H9 (cell line): ENCODE results near the gene PARP3. TPM values are rescaled to one million over a fixed set of nuclear protein-coding genes. Genes with fewer than 3 reads are reported as not detected.

Experiments
- DNase-seq: peaks from one replicate; pipeline ENCODE4 v3.0.0-alpha.2; 2017
- H2AFZ ChIP-seq: one replicate; pipeline ENCODE4 v1.6.1; 2013; ENCODE audit warnings: mild to moderate bottlenecking, low read length, control low read depth, moderate library complexity
- H2AK5ac ChIP-seq: 2 replicates; pipeline ENCODE4 v1.6.1; 2013; ENCODE audit warnings: low read length, control low read depth, mixed read lengths; ENCODE audit not compliant: insufficient read length
- H2BK120ac ChIP-seq: one replicate; pipeline ENCODE4 v1.6.1; 2013; ENCODE audit warnings: low read depth, mild to moderate bottlenecking, low read length, control low read depth, inconsistent platforms; ENCODE audit not compliant: poor library complexity, severe bottlenecking
- H2BK12ac ChIP-seq: 2 replicates; pipeline ENCODE4 v1.6.1; 2013; ENCODE audit warnings: low read length, control low read depth, mixed read lengths, low read depth; ENCODE audit not compliant: insufficient read length
- H2BK15ac ChIP-seq: 2 replicates; pipeline ENCODE4 v1.6.1; 2013; ENCODE audit warnings: low read depth, low read length, control low read depth
- H2BK20ac ChIP-seq: one replicate; pipeline ENCODE4 v1.6.1; 2013; ENCODE audit warnings: low read depth, mild to moderate bottlenecking, low read length, control low read depth, inconsistent platforms; ENCODE audit not compliant: poor library complexity, severe bottlenecking
- H2BK5ac ChIP-seq: 2 replicates; pipeline ENCODE4 v1.6.1; 2013; ENCODE audit warnings: low read length, control low read depth, mixed read lengths; ENCODE audit not compliant: insufficient read length
- H3K14ac ChIP-seq: 2 replicates; pipeline ENCODE4 v1.6.1; 2013; ENCODE audit warnings: low read length, control low read depth; ENCODE audit not compliant: insufficient read depth
- H3K18ac ChIP-seq: 2 replicates; pipeline ENCODE4 v1.6.1; 2013; ENCODE audit warnings: low read depth, mild to moderate bottlenecking, mixed read lengths, low read length, control low read depth; ENCODE audit not compliant: insufficient read length
- H3K23ac ChIP-seq: 2 replicates; pipeline ENCODE4 v1.6.1; 2013; ENCODE audit warnings: low read length, control low read depth, mixed read lengths, low read depth; ENCODE audit not compliant: insufficient read length
- H3K23me2 ChIP-seq: 2 replicates; pipeline ENCODE4 v1.6.1; 2013; ENCODE audit warnings: low read depth, mild to moderate bottlenecking, mixed read lengths, low read length, control low read depth; ENCODE audit not compliant: insufficient read length, poor library complexity, severe bottlenecking
- H3K27ac ChIP-seq: 2 replicates; pipeline ENCODE4 v1.5.1; 2013; ENCODE audit warnings: low read length, control low read depth, mixed read lengths, low read depth; ENCODE audit not compliant: insufficient read length
- H3K27me3 ChIP-seq: 2 replicates; pipeline ENCODE4 v1.6.1; 2013; ENCODE audit warnings: low read length, control low read depth, inconsistent platforms; ENCODE audit not compliant: insufficient read depth
- H3K4ac ChIP-seq: 2 replicates; pipeline ENCODE4 v1.6.1; 2013; ENCODE audit warnings: low read depth, mild to moderate bottlenecking, control low read depth, inconsistent platforms, low read length, moderate library complexity
- H3K4me1 ChIP-seq: 2 replicates; pipeline ENCODE4 v1.6.1; 2013; ENCODE audit warnings: low read length, control low read depth, inconsistent platforms; ENCODE audit not compliant: insufficient read depth
- H3K4me2 ChIP-seq: 2 replicates; pipeline ENCODE4 v1.6.1; 2013; ENCODE audit warnings: low read length, control low read depth, mixed read lengths; ENCODE audit not compliant: insufficient read length, insufficient read depth
- H3K56ac ChIP-seq: 2 replicates; pipeline ENCODE4 v1.6.1; 2013; ENCODE audit warnings: low read depth, mild to moderate bottlenecking, mixed read lengths, low read length, control low read depth; ENCODE audit not compliant: insufficient read length
- H3K79me1 ChIP-seq: 2 replicates; pipeline ENCODE4 v1.6.1; 2013; ENCODE audit warnings: low read depth, mild to moderate bottlenecking, moderate library complexity, low read length, control low read depth, inconsistent platforms; ENCODE audit not compliant: insufficient read depth, poor library complexity, severe bottlenecking
- H3K79me2 ChIP-seq: 2 replicates; pipeline ENCODE4 v1.6.1; 2013; ENCODE audit warnings: low read length, control low read depth, inconsistent platforms; ENCODE audit not compliant: insufficient read depth
- H3K9ac ChIP-seq: 2 replicates; pipeline ENCODE4 v1.6.1; 2013; ENCODE audit warnings: low read length, control low read depth, mixed read lengths; ENCODE audit not compliant: insufficient read length; ENCODE audit errors: extremely low read depth
- H3K9me3 ChIP-seq: one replicate; pipeline ENCODE4 v1.6.1; 2013; ENCODE audit warnings: low read depth, low read length, inconsistent platforms; ENCODE audit not compliant: control insufficient read depth
- H3T11ph ChIP-seq: one replicate; pipeline ENCODE4 v1.6.1; 2013; ENCODE audit warnings: mild to moderate bottlenecking, low read length, control low read depth, inconsistent platforms
- H4K20me1 ChIP-seq: one replicate; pipeline ENCODE4 v1.6.1; 2013; ENCODE audit not compliant: control insufficient read depth, insufficient read length, insufficient read depth
- H4K5ac ChIP-seq: 2 replicates; pipeline ENCODE4 v1.6.1; 2013; ENCODE audit warnings: low read depth, mild to moderate bottlenecking, mixed read lengths, low read length, control low read depth; ENCODE audit not compliant: insufficient read length
- H4K8ac ChIP-seq: replicated peaks from 2 replicates; pipeline ENCODE4 v1.6.1; 2013; ENCODE audit warnings: low read length, control low read depth, mixed read lengths, low read depth; ENCODE audit not compliant: insufficient read length
- H4K91ac ChIP-seq: 2 replicates; pipeline ENCODE4 v1.6.1; 2013; ENCODE audit warnings: low read depth, mild to moderate bottlenecking, moderate library complexity, mixed read lengths, low read length, control low read depth; ENCODE audit not compliant: insufficient read length
- H3K27ac Mint-ChIP-seq, 3 experiments: 2 replicates in 2 of 3; 3 replicates in 1 of 3; pipeline ENCODE4 v1.8.0; 2020 to 2021; ENCODE audit warnings: mixed read lengths in 3 of 3, mild to moderate bottlenecking in 1 of 3, moderate library complexity in 1 of 3
- H3K27me3 Mint-ChIP-seq: 2 replicates; pipeline ENCODE4 v1.8.0; 2021; ENCODE audit warnings: low read depth, mild to moderate bottlenecking, moderate library complexity, mixed read lengths
- H3K36me3 Mint-ChIP-seq, 3 experiments: 2 replicates in 2 of 3; 3 replicates in 1 of 3; pipeline ENCODE4 v1.8.0; 2020 to 2021; ENCODE audit warnings: low read depth in 3 of 3, mixed read lengths in 3 of 3; ENCODE audit not compliant: insufficient read depth in 1 of 3
- H3K4me1 Mint-ChIP-seq, 2 experiments: 2 replicates each; pipeline ENCODE4 v1.8.0; 2020; ENCODE audit warnings: mixed read lengths in 2 of 2
- H3K4me3 Mint-ChIP-seq, 2 experiments: 2 replicates in 1 of 2; 3 replicates in 1 of 2; pipeline ENCODE4 v1.8.0; 2020 to 2021; ENCODE audit warnings: mild to moderate bottlenecking in 2 of 2, mixed read lengths in 2 of 2, moderate library complexity in 1 of 2
- H3K9me3 Mint-ChIP-seq, 2 experiments: 2 replicates in 1 of 2; 3 replicates in 1 of 2; pipeline ENCODE4 v1.8.0; 2020; ENCODE audit warnings: mild to moderate bottlenecking in 2 of 2, mixed read lengths in 2 of 2, moderate library complexity in 1 of 2
- CTCF ChIP-seq: fragments of 200-600 bp; sonication (generic); conservative IDR thresholded peaks from 3 replicates; pipeline ENCODE4 v1.8.0; 2021; ENCODE audit warnings: antibody characterized with exemption, mild to moderate bottlenecking
- WGBS: extraction: QIAGEN DNeasy Blood & Tissue Kit; methylation state at CpG from one replicate; pipeline ENCODE4 v1.1.7; 2013; ENCODE audit warnings: missing lambda C conversion rate, low lambda C conversion rate, mixed read lengths; ENCODE audit not compliant: insufficient read length; ENCODE audit errors: extremely low coverage; 5-methylcytosine and 5-hydroxymethylcytosine counted together
- total RNA-seq: library from RNA; stranded (reverse); gene quantifications from 2 replicates; pipeline ENCODE4 v1.2.1, GENCODE V29; 2021

Gene PARP3
- total RNA-seq, 1 experiment from 2014 or later = 1.3 TPM

- Histone ChIP-seq H3K4me1 (peaks cover 7% of the 10 kb centered on the region), H3K9me3 (no peaks in the 10 kb centered on the region), H2BK5ac (no peak overlapping the region), H3K79me2 (peaks cover 10% of the 10 kb centered on the region; the same call in 1 of the 2 replicates), H2BK12ac (no peak overlapping the region), H3T11ph (no peak overlapping the region), H3K27ac (no peak overlapping the region), H2BK120ac (no peak overlapping the region), H3K27me3 (no peaks in the 10 kb centered on the region), H3K4me2 (peak overlapping the region; percentile 20), H3K14ac (no peak overlapping the region), H3K4ac (no peak overlapping the region), H3K56ac (no peak overlapping the region), H3K23ac (no peak overlapping the region), H3K9ac (no peak overlapping the region), H3K79me1 (peaks cover 7% of the 10 kb centered on the region), H3K23me2 (peaks cover 11% of the 10 kb centered on the region), H2AK5ac (no peak overlapping the region), H4K91ac (no peak overlapping the region), H3K18ac (no peak overlapping the region), H4K5ac (no peak overlapping the region), H2AFZ (no peak overlapping the region), H2BK20ac (no peak overlapping the region), H2BK15ac (no peak overlapping the region), H4K8ac (no peak overlapping the region), H4K20me1 (peaks cover 2% of the 10 kb centered on the region)
- Mint-ChIP-seq H3K36me3 (peaks cover 26 to 28% (median 27%) of the 10 kb centered on the region in 3 experiments), H3K4me1 (peaks cover 31 to 39% of the 10 kb centered on the region in 2 experiments), H3K4me3 (0 out of 5 replicates have a peak overlapping the region, but pooled peaks of 1 of the 2 experiments have one; percentile 1), H3K27ac (peak overlapping the region in 2 of 3 experiments; percentile 33 to 35; a peak in 3 of 7 replicates), H3K9me3 (no peaks in the 10 kb centered on the region; a peak in 1 of 5 replicates), H3K27me3 (peaks cover 4% of the 10 kb centered on the region)
- DNase-seq = no peak
- no peak for TF ChIP-seq CTCF
- WGBS = no CpG with 5 or more reads among the region's 7 CpGs
Measured at GRCh38 chr3:51997935-51998596, 55.9 kb downstream of the PARP3 start.

Other genes starting within 250 kb of the PARP3 start
- 1.5 and 1.9 TPM in 2 replicates for gene GRM2, start 235.3 kb upstream of the PARP3 start, total RNA-seq
- gene IQCF6, start 163.1 kb upstream of the PARP3 start, total RNA-seq = not detected in 2 replicates
- not detected in 2 replicates for gene IQCF2, start 80.7 kb upstream of the PARP3 start, total RNA-seq
- gene IQCF5, start 66.8 kb upstream of the PARP3 start, total RNA-seq = not detected in 2 replicates
- gene IQCF1, start 39.0 kb upstream of the PARP3 start, total RNA-seq = not detected in 2 replicates
- gene RRP9, start 459 bp upstream of the PARP3 start, total RNA-seq = 64.0 and 67.1 TPM in 2 replicates
- 0.13 and 0.33 TPM in 2 replicates for gene GPR62, start 13.0 kb downstream of the PARP3 start, total RNA-seq
- 20.9 and 24.6 TPM in 2 replicates for gene PCBP4, start 25.1 kb downstream of the PARP3 start, total RNA-seq
- gene ABHD14B, start 31.7 kb downstream of the PARP3 start, total RNA-seq = 7.4 and 8.4 TPM in 2 replicates
- 3.0 and 3.1 TPM in 2 replicates for gene ABHD14A, start 32.7 kb downstream of the PARP3 start, total RNA-seq
- gene ACY1, start 41.2 kb downstream of the PARP3 start, total RNA-seq = 62.6 and 63.6 TPM in 2 replicates
- gene RPL29, start 53.5 kb downstream of the PARP3 start, total RNA-seq = 1,592 and 1,656 TPM in 2 replicates
- 23.5 and 24.0 TPM in 2 replicates for gene DUSP7, start 114.2 kb downstream of the PARP3 start, total RNA-seq
- gene POC1A, start 212.1 kb downstream of the PARP3 start, total RNA-seq = 29.0 and 29.3 TPM in 2 replicates